GM12875 (cell line): Measurements from ENCODE around the gene RTP2.
A peak's percentile ranks its signal among the peaks of the same experiment; 100 is the strongest.

ENCODE experiments used
- H3K4me3 ChIP-seq: one replicate; pipeline ENCODE4 v1.5.1; 2011; ENCODE audit warnings: low read depth, low read length, control low read depth
- TF ChIP-seq, protein P1 (sequence below): IDR thresholded peaks from 2 replicates; pipeline ENCODE4 v1.5.1; 2011; ENCODE audit warnings: low read depth, mild to moderate bottlenecking, control low read depth, inconsistent platforms, low read length, moderate library complexity, borderline replicate concordance; ENCODE audit not compliant: insufficient read depth

RTP2 gene

GRCh38 chr3:187679638-187680396 lies 22.5 kb downstream of the RTP2 start:
- TF ChIP-seq, protein P1, sequence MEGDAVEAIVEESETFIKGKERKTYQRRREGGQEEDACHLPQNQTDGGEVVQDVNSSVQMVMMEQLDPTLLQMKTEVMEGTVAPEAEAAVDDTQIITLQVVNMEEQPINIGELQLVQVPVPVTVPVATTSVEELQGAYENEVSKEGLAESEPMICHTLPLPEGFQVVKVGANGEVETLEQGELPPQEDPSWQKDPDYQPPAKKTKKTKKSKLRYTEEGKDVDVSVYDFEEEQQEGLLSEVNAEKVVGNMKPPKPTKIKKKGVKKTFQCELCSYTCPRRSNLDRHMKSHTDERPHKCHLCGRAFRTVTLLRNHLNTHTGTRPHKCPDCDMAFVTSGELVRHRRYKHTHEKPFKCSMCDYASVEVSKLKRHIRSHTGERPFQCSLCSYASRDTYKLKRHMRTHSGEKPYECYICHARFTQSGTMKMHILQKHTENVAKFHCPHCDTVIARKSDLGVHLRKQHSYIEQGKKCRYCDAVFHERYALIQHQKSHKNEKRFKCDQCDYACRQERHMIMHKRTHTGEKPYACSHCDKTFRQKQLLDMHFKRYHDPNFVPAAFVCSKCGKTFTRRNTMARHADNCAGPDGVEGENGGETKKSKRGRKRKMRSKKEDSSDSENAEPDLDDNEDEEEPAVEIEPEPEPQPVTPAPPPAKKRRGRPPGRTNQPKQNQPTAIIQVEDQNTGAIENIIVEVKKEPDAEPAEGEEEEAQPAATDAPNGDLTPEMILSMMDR: peak; percentile 83
- no peak overlapping the region for H3K4me3 ChIP-seq

- TF ChIP-seq, protein P1: peak; percentile 56
- H3K4me3 ChIP-seq: no peak overlapping the region
These were observed 23.6 kb downstream of the RTP2 start for GRCh38 chr3:187678726-187679268.

DNA sequence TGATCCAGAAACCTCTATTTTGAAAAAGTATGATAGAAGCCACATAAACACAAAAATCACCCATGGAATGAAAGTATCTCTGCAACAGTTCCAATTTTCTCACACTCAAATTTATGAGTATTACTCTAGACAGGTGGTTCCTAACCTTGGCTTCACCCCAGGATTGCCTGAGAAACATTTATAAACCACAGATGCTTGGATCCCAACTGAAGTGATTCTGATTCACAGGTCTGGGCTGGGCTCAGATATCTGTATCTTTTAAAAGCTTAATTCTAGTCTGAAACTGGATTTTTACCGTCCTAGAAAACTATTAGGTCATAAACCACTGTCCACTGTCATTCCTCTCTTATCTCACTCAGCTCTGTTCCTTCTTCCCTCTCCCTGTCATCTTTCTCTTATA lies 24.8 kb downstream of the RTP2 start:
- no peak overlapping the region for H3K4me3 ChIP-seq
- TF ChIP-seq, protein P1: no peak

GRCh38 chr3:187673012-187673411 lies 29.3 kb downstream of the RTP2 start:
- TF ChIP-seq, protein P1: no peak

DNA sequence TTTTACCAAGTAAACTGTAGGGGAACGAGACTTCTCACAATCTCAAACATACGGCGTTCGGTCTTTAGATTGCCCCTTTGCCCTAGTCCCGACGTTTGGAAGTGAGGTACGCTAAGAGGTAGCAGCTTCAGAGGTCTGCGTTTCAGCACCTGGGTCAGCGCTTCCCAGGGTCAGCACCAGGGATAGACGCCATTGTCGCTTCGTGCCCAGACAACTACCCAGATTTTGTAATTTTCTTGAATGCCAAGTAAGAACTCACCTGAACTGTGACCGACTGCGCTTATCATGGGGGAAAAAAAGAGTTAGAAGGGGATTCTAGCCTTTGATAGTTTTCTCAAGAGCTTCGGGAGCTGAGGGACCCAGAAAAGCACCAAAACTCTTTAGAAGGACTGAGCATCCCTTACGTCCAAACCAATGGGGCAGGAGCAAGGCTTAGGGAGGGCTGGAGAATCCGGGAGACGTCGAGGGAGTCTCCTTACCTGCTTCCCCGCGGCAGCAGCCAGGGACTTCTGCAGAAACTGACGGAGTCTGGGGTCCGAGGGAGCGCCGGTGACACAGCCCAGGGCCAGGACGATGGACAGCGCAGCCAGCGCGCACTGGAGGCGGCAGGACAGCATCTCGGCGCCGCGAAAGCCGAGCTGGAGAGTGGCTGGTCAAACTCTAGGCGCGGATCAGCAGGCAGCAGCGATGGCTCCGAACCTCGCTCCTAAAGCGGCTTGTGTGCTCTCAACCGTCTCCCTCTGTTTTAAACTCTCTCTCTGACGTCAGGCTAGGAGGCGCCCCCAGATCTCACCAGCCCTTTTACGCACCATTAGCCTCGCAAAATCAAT lies 32.5 kb downstream of the RTP2 start, which contains the start of gene SST:
Gene SST (minus strand): TSS at position 720 of the 830 bp plus-strand sequence. CDS start 103 bp downstream, at position 617.
- no peak within 1 kb of the TSS for H3K4me3 ChIP-seq
- TF ChIP-seq, protein P1: no peak

More at GRCh38 chr3:187673012-187673411, 29.3 kb downstream of the RTP2 start:
- no peak overlapping the region for H3K4me3 ChIP-seq

- H3K4me3 ChIP-seq: no peak overlapping the region
- TF ChIP-seq, protein P1: no peak
These were observed 34.8 kb downstream of the RTP2 start for GRCh38 chr3:187667526-187667925.
